Adrenal gland (tissue), 5 donors: ENCODE measurements around the gene KLHL15.
"Not testable (repeated sequence)": the region's sequence is repeated elsewhere in the genome, so short reads cannot be mapped to it uniquely, and the experiment has no call there.

ENCODE experiments used
- POLR2A ChIP-seq, 2 donors: fragments of 450-650 bp; IDR thresholded peaks; one replicate each; pipeline ENCODE4 v1.6.1; 2017; ENCODE audit warnings: antibody characterized with exemption in 2 of 2, mild to moderate bottlenecking in 2 of 2, moderate library complexity in 1 of 2
- TF ChIP-seq, protein P1 (sequence below), 6 experiments: fragments of 450-650 bp in 4 of 6; fragments of 200-600 bp in 2 of 6; sonication (generic) in 1 of 6; IDR thresholded peaks; 1 replicate in 5 of 6; 2 replicates in 1 of 6; pipeline versions ENCODE4 v1.5.1 to v1.8.0; 2016 to 2021; ENCODE audit warnings: antibody characterized with exemption in 6 of 6, mild to moderate bottlenecking in 2 of 6, moderate library complexity in 1 of 6
- donor health status: DM: no; HTN: no; CAD: no.

DNA sequence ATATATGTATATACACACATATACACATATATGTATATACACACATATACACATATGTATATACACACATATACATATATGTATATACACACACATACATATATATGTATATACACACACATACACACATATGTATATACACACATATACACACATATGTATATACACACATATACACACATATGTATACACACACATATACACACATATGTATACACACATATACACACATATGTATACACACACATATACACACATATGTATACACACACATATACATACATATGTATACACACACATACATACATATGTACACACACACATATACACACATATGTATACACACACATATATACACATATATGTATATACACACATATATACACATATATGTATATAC, 19.1 kb upstream of the KLHL15 start:
- TF ChIP-seq, protein P1, sequence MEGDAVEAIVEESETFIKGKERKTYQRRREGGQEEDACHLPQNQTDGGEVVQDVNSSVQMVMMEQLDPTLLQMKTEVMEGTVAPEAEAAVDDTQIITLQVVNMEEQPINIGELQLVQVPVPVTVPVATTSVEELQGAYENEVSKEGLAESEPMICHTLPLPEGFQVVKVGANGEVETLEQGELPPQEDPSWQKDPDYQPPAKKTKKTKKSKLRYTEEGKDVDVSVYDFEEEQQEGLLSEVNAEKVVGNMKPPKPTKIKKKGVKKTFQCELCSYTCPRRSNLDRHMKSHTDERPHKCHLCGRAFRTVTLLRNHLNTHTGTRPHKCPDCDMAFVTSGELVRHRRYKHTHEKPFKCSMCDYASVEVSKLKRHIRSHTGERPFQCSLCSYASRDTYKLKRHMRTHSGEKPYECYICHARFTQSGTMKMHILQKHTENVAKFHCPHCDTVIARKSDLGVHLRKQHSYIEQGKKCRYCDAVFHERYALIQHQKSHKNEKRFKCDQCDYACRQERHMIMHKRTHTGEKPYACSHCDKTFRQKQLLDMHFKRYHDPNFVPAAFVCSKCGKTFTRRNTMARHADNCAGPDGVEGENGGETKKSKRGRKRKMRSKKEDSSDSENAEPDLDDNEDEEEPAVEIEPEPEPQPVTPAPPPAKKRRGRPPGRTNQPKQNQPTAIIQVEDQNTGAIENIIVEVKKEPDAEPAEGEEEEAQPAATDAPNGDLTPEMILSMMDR (IDR thresholded peaks at IDR 0.05) = not testable (repeated sequence)
- TF ChIP-seq POLR2A (IDR thresholded peaks at IDR 0.05) = not testable (repeated sequence)
